22Rv1 (cell line): Measurements from ENCODE around the gene PLCXD1.

Experiments
- CTCF ChIP-seq: fragments of 450-650 bp; IDR thresholded peaks from 2 replicates; pipeline ENCODE4 v1.5.1; 2017; ENCODE audit warnings: mild to moderate bottlenecking
- ZFX ChIP-seq: fragments of 450-650 bp; IDR thresholded peaks from 2 replicates; pipeline ENCODE4 v1.6.1; 2017; ENCODE audit warnings: antibody characterized with exemption, borderline replicate concordance

DNA sequence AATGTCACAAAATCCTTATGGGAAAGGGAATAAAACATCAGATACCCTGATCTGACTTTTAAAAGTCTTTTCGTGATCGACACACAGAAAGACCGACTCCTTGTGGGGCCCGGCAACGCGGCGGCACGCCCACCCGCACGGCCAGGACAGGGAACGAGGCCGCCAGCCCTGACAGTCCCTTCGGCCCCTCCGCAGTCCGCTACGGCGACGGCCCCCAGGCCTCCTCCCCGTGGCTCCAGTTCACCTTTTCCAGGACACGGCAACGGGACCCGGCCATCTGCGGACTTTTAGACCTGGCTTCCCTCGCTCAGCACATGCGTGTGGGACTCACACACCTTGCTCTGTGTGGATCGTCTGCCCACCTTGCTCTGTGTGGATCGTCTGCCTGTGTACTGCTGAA, 71.0 kb downstream of the PLCXD1 start:
- no peak for TF ChIP-seq CTCF
- TF ChIP-seq ZFX, result no peak
